PC-9 (cell line): ENCODE results near the gene ALK. TPM values are rescaled to one million over a fixed set of nuclear protein-coding genes. Genes with fewer than 3 reads are reported as not detected.
A peak's percentile ranks its signal among the peaks of the same experiment; 100 is the strongest.

Source experiments
- BruUV-seq: library from RNA; stranded (reverse); fragments of 400-500 nt; replicated peaks from 2 replicates; lab custom pipeline; 2021; lab: Mats Ljungman, UMichigan
- CTCF ChIA-PET: fragments of 300-600 bp; sonication (Branson Sonifier 250); formaldehyde crosslinking; loops from one replicate; lab custom pipeline; 2022; ENCODE audit warnings: antibody characterized with exemption; lab: Charles Lee
- POLR2A ChIA-PET: fragments of 300-600 bp; sonication (Branson Sonifier 250); formaldehyde crosslinking; loops from one replicate; lab custom pipeline; 2022; ENCODE audit warnings: antibody characterized with exemption; ENCODE audit not compliant: unreplicated experiment; lab: Charles Lee
- DNase-seq, 2 experiments: peaks; one replicate each; pipeline versions ENCODE4 v3.0.0 to v3.0.0-alpha.2; 2015 to 2022; ENCODE audit warnings: mixed read lengths in 1 of 2
- H2AFZ ChIP-seq: fragments of 200-600 bp; sonication (generic); 2 replicates; pipeline ENCODE4 v1.8.1; 2017; ENCODE audit warnings: antibody characterized with exemption
- H3F3A ChIP-seq: fragments of 200-600 bp; sonication (generic); 2 replicates; pipeline ENCODE4 v1.8.1; 2017; ENCODE audit warnings: antibody characterized with exemption, mild to moderate bottlenecking, low read depth; ENCODE audit not compliant: insufficient read depth
- H3K27ac ChIP-seq: fragments of 200-600 bp; sonication (generic); 2 replicates; pipeline ENCODE4 v1.6.1; 2016; ENCODE audit warnings: mixed run types
- H3K27me3 ChIP-seq: fragments of 200-600 bp; sonication (generic); 2 replicates; pipeline ENCODE4 v1.6.1; 2016; ENCODE audit warnings: low read depth, mixed run types; ENCODE audit not compliant: insufficient read depth
- H3K36me3 ChIP-seq: fragments of 200-600 bp; sonication (generic); 2 replicates; pipeline ENCODE4 v1.6.1; 2016; ENCODE audit warnings: low read depth, mixed run types
- H3K4me1 ChIP-seq: fragments of 200-600 bp; sonication (generic); replicated peaks from 2 replicates; pipeline ENCODE4 v1.6.1; 2016; ENCODE audit warnings: mixed run types; ENCODE audit not compliant: insufficient read depth
- H3K4me2 ChIP-seq: fragments of 200-600 bp; sonication (generic); 2 replicates; pipeline ENCODE4 v1.6.1; 2017; ENCODE audit warnings: mixed run types
- H3K4me3 ChIP-seq: fragments of 200-600 bp; sonication (generic); 2 replicates; pipeline ENCODE4 v1.6.1; 2016; ENCODE audit warnings: mixed run types
- H3K79me2 ChIP-seq: fragments of 200-600 bp; sonication (generic); 2 replicates; pipeline ENCODE4 v1.6.1; 2017; ENCODE audit warnings: low read depth, mixed run types
- H3K9me2 ChIP-seq: fragments of 200-600 bp; sonication (generic); 2 replicates; pipeline ENCODE4 v1.8.1; 2017; ENCODE audit warnings: mild to moderate bottlenecking; ENCODE audit not compliant: insufficient read depth
- H3K9me3 ChIP-seq: fragments of 200-600 bp; sonication (generic); 2 replicates; pipeline ENCODE4 v1.8.1; 2016; ENCODE audit warnings: low read depth; ENCODE audit not compliant: insufficient read depth
- H4K20me1 ChIP-seq: fragments of 200-600 bp; sonication (generic); 2 replicates; pipeline ENCODE4 v1.8.1; 2017; ENCODE audit not compliant: insufficient read depth
- EZH2 ChIP-seq: fragments of 200-600 bp; sonication (generic); IDR thresholded peaks from 2 replicates; pipeline ENCODE4 v1.8.0; 2017; ENCODE audit warnings: antibody characterized with exemption, low read depth
- intact Hi-C: fragments of 100-400 bp; cut with micrococcal nuclease; formaldehyde crosslinking; loops from one replicate; pipeline ENCODE4 v1.10.0; 2022; ENCODE audit not compliant: unreplicated experiment
- total RNA-seq: library from RNA; stranded (reverse); gene quantifications from 2 replicates; pipeline ENCODE4 v1.2.3, GENCODE V29; 2021
- TF ChIP-seq, protein P1 (sequence below): fragments of 200-600 bp; sonication (generic); conservative IDR thresholded peaks from 2 replicates; pipeline ENCODE4 v1.6.1; 2017; ENCODE audit warnings: mixed run types, antibody characterized with exemption, mild to moderate bottlenecking, moderate library complexity

Gene ALK
- total RNA-seq, 1 experiment from 2014 or later, result not detected

DNA sequence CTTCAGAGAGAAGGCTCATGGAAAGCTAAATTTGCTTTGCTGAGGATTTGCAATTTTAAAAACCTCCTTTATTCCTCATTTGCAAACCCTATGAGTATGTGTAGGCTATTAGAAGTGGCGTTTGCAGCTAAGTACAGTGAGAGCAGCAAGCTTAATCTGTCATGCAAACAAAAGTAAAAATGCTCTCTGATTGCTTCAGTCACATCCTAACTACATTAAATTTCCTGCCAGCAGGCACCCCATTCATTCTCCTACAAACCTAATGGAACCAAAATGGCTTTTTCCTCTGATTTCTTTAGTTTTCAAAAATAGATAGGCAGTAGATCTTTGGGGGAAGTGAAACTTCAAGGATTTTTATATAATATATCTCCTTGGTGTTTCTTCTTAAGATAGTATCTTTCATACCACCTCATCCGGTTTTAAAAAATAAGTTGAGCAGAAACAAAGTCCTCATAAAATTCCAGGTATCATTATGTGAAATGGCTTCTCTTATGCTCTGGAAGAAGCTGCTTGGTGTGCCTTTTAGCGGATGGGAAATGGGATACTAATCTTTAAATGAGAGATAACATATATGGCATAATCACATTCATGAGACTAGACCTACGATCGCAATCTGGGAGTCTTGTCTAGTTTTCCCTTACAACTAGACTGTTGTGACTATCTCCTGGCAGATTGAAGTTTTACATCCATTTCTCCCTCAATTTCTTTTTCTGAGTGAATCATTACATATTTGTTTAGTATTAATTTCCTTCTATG is 757.1 kb downstream of the ALK start:
- Histone ChIP-seq H2AFZ (no peak overlapping the region), H3K9me3 (no peaks in the 10 kb centered on the region), H3K9me2 (no peaks in the 10 kb centered on the region), H3K36me3 (peaks cover 63% of the 10 kb centered on the region), H3K79me2 (no peaks in the 10 kb centered on the region), H3K4me1 (peaks cover 20% of the 10 kb centered on the region), H3F3A (peaks cover 26% of the 10 kb centered on the region), H3K4me2 (no peak overlapping the region), H3K27me3 (no peaks in the 10 kb centered on the region), H3K4me3 (no peak overlapping the region), H3K27ac (peak overlapping the region; percentile 39; the same call in 1 of the 2 replicates), H4K20me1 (0 out of 2 replicates have a peak, but pooled peaks cover 6% of the 10 kb centered on the region)
- TF ChIP-seq EZH2, result no peak
- TF ChIP-seq, protein P1, sequence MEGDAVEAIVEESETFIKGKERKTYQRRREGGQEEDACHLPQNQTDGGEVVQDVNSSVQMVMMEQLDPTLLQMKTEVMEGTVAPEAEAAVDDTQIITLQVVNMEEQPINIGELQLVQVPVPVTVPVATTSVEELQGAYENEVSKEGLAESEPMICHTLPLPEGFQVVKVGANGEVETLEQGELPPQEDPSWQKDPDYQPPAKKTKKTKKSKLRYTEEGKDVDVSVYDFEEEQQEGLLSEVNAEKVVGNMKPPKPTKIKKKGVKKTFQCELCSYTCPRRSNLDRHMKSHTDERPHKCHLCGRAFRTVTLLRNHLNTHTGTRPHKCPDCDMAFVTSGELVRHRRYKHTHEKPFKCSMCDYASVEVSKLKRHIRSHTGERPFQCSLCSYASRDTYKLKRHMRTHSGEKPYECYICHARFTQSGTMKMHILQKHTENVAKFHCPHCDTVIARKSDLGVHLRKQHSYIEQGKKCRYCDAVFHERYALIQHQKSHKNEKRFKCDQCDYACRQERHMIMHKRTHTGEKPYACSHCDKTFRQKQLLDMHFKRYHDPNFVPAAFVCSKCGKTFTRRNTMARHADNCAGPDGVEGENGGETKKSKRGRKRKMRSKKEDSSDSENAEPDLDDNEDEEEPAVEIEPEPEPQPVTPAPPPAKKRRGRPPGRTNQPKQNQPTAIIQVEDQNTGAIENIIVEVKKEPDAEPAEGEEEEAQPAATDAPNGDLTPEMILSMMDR, result no peak
- BruUV-seq, result no TSS peak
- DNase-seq, result no peak
- POLR2A ChIA-PET, result interaction anchor here (0.6 kb wide), 1 partner anchor 50 kb away, joined by 4 read pairs; no protein-coding TSS in a partner anchor
- CTCF ChIA-PET, result no interaction called here
- intact Hi-C loops, result no loop called here

DNA sequence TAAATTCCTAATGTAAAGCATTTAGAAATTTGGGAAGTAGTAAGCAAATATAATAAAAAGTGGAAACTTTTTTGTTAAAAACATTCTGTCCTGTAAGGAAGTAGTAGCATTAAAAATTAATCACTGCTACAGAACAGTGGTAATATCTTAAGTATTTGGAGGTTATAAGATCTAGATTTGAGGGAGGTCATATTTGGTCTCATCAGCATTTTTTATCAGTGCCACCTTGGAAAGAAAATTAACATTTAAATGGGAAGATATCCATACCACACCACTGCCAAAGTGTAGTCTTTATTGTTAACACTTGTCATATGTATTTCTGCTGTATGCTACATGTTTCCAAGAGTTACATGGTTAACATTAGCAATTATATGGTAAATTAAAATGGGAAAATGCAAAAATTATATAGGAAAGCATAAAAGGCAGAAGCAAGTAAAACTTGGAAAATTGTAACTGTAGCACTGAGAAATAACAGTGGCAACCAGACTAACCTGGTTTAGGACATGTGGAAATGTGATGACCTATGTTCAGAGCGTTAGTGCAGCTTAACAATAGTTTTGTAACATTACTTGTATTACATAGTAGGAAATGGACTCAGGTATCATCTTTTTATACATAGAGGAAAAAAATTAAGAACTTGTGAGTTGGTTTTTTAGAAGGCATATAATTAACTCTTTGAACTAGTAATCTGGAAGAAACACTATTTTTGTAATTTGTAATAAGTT is 759.0 kb downstream of the ALK start:
- H3K9me3 ChIP-seq, result no peaks in the 10 kb centered on the region
- no peak overlapping the region for H3K4me3 ChIP-seq
- H3K4me2 ChIP-seq, result no peak overlapping the region
- intact Hi-C loops, result no loop called here
- TF ChIP-seq, protein P1, result no peak
- no peak for TF ChIP-seq EZH2
- no TSS peak for BruUV-seq
- H3K79me2 ChIP-seq, result no peaks in the 10 kb centered on the region
- peaks cover 20% of the 10 kb centered on the region for H3K4me1 ChIP-seq
- no peaks in the 10 kb centered on the region for H3K9me2 ChIP-seq
- POLR2A ChIA-PET, result no interaction called here
- H3K27me3 ChIP-seq, result no peaks in the 10 kb centered on the region
- CTCF ChIA-PET, result no interaction called here
- H3F3A ChIP-seq, result peaks cover 26% of the 10 kb centered on the region
- no peak overlapping the region for H2AFZ ChIP-seq
- peaks cover 71% of the 10 kb centered on the region for H3K36me3 ChIP-seq
- DNase-seq, result no peak
- peaks cover 6% of the 10 kb centered on the region; the same call in 1 of the 2 replicates for H4K20me1 ChIP-seq
- no peak overlapping the region for H3K27ac ChIP-seq

DNA sequence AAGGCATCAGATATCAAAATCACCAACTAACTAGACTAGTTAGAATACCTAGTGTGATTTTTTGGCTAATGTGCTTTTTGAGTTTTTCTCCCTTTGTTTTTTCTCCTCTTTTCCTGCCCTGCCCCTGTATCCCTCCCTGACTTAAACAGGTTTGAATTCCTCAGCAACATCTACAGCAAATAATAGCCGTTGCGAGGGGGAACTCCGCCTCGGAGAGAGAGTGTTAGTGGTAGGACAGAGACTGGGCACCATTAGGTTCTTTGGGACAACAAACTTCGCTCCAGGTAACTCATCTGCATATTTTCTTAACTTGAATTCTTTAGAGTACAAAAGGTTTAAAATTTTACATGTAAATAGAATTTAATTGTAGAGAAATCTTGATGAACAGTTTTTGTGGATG is 761.2 kb downstream of the ALK start:
- intact Hi-C loops, result no loop called here
- CTCF ChIA-PET, result no interaction called here

More for the DNA sequence above, 761.2 kb downstream of the ALK start:
- H3K27ac ChIP-seq, result no peak overlapping the region
- H3K9me2 ChIP-seq, result no peaks in the 10 kb centered on the region
- no peaks in the 10 kb centered on the region for H3K79me2 ChIP-seq
- peaks cover 6% of the 10 kb centered on the region; the same call in 1 of the 2 replicates for H3K4me1 ChIP-seq
- DNase-seq, result no peak
- peaks cover 11% of the 10 kb centered on the region; the same call in 1 of the 2 replicates for H3F3A ChIP-seq
- peaks cover 2% of the 10 kb centered on the region; the same call in 1 of the 2 replicates for H4K20me1 ChIP-seq
- H2AFZ ChIP-seq, result no peak overlapping the region
- TF ChIP-seq, protein P1, result no peak
- no peak for TF ChIP-seq EZH2
- no peak overlapping the region for H3K4me3 ChIP-seq
- BruUV-seq, result no TSS peak
- H3K27me3 ChIP-seq, result no peaks in the 10 kb centered on the region
- POLR2A ChIA-PET, result no interaction called here
- peaks cover 70% of the 10 kb centered on the region for H3K36me3 ChIP-seq
- H3K4me2 ChIP-seq, result no peak overlapping the region
- no peaks in the 10 kb centered on the region for H3K9me3 ChIP-seq
